Liver (tissue), 9 donors: Measurements from ENCODE around the gene FAM89B. TPM values are rescaled to one million over a fixed set of nuclear protein-coding genes. Genes with fewer than 3 reads are reported as not detected.

ENCODE experiments used
- DNase-seq: peaks from one replicate; pipeline ENCODE4 v3.0.0-alpha.2; 2017; ENCODE audit warnings: low spot score
- H3K27ac ChIP-seq, 2 donors: one replicate each; pipeline ENCODE4 v1.7.0; 2013; ENCODE audit warnings: inconsistent platforms in 2 of 2, low read length in 2 of 2, control low read depth in 1 of 2, low read depth in 1 of 2, mild to moderate bottlenecking in 1 of 2
- H3K27me3 ChIP-seq, 4 donors: one replicate each; pipeline versions ENCODE4 v1.6.1 to v1.7.0; 2013; ENCODE audit warnings: low read length in 3 of 4, inconsistent platforms in 1 of 4, mild to moderate bottlenecking in 1 of 4, moderate library complexity in 1 of 4; ENCODE audit not compliant: control insufficient read depth in 4 of 4, insufficient read depth in 4 of 4
- H3K36me3 ChIP-seq, 4 donors: one replicate each; pipeline versions ENCODE4 v1.6.1 to v1.7.0; 2013; ENCODE audit warnings: low read length in 3 of 4, mild to moderate bottlenecking in 3 of 4, low read depth in 1 of 4, moderate library complexity in 1 of 4; ENCODE audit not compliant: control insufficient read depth in 4 of 4, insufficient read depth in 3 of 4
- H3K4me1 ChIP-seq, 4 donors: one replicate each; pipeline versions ENCODE4 v1.6.1 to v1.7.0; 2013; ENCODE audit warnings: low read length in 3 of 4, mild to moderate bottlenecking in 3 of 4, moderate library complexity in 1 of 4; ENCODE audit not compliant: control insufficient read depth in 4 of 4, insufficient read depth in 4 of 4
- H3K4me3 ChIP-seq, 3 donors: one replicate each; pipeline versions ENCODE4 v1.6.1 to v1.7.0; 2013; ENCODE audit warnings: low read length in 3 of 3, control low read depth in 1 of 3, low read depth in 1 of 3, mild to moderate bottlenecking in 1 of 3
- H3K9ac ChIP-seq, 2 donors: one replicate each; pipeline ENCODE4 v1.7.0; 2013; ENCODE audit warnings: low read length in 2 of 2, mild to moderate bottlenecking in 2 of 2, moderate library complexity in 2 of 2, control low read depth in 1 of 2, low read depth in 1 of 2
- H3K9me3 ChIP-seq, 4 donors: one replicate each; pipeline versions ENCODE4 v1.6.1 to v1.7.0; 2013; ENCODE audit warnings: low read length in 3 of 4; ENCODE audit not compliant: control insufficient read depth in 4 of 4
- FOXA1 ChIP-seq: IDR thresholded peaks from 2 replicates; pipeline ENCODE4 v1.6.1; 2016; ENCODE audit warnings: antibody characterized with exemption
- FOXA2 ChIP-seq: IDR thresholded peaks from 2 replicates; pipeline ENCODE4 v1.6.1; 2016; ENCODE audit warnings: antibody characterized with exemption
- HNF4A ChIP-seq, 2 donors: conservative IDR thresholded peaks; 2 replicates each; pipeline ENCODE4 v1.6.1; 2016; ENCODE audit warnings: antibody characterized with exemption in 2 of 2, mild to moderate bottlenecking in 2 of 2
- HNF4G ChIP-seq: IDR thresholded peaks from 2 replicates; pipeline ENCODE4 v1.6.1; 2016; ENCODE audit warnings: antibody characterized with exemption
- JUND ChIP-seq, 2 donors: IDR thresholded peaks; 2 replicates each; pipeline ENCODE4 v1.6.1; 2016; ENCODE audit warnings: antibody characterized with exemption in 2 of 2
- NR2F2 ChIP-seq: IDR thresholded peaks from 2 replicates; pipeline ENCODE4 v1.6.1; 2016; ENCODE audit warnings: antibody characterized with exemption
- RAD21 ChIP-seq, 2 donors: IDR thresholded peaks; 2 replicates each; pipeline ENCODE4 v1.6.1; 2016; ENCODE audit warnings: antibody characterized with exemption in 2 of 2, mild to moderate bottlenecking in 2 of 2
- TAF1 ChIP-seq: conservative IDR thresholded peaks from 2 replicates; pipeline ENCODE4 v1.6.1; 2016; ENCODE audit warnings: antibody characterized with exemption, mild to moderate bottlenecking
- YY1 ChIP-seq: IDR thresholded peaks from 2 replicates; pipeline ENCODE4 v1.6.1; 2016; ENCODE audit warnings: antibody characterized with exemption, mild to moderate bottlenecking
- WGBS: extraction: QIAGEN DNeasy Blood & Tissue Kit; methylation state at CpG from one replicate; pipeline ENCODE4 v1.1.7; 2013; 5-methylcytosine and 5-hydroxymethylcytosine counted together
- polyA plus RNA-seq, 2 donors: library from polyadenylated mRNA; stranded (reverse) in 1 of 2; unstranded in 1 of 2; fragments of 200-250 nt in 1 of 2; fragments of >200 nt in 1 of 2; fragmentation: Nextera tagmentation in 1 of 2; extraction: Ambion mirVana in 1 of 2; gene quantifications; one replicate each; pipeline versions ENCODE4 v1.2.1 to v1.2.3, GENCODE V29; 2013 to 2015
- total RNA-seq, 2 donors: library from RNA; depleted of rRNA; stranded (reverse); fragments of >200 nt; gene quantifications; one replicate each; pipeline ENCODE4 v1.2.3, GENCODE V29; 2014
- TF ChIP-seq, protein P1 (sequence below): fragments of 150-350 bp; IDR thresholded peaks from 2 replicates; pipeline ENCODE4 v1.5.1; 2017; ENCODE audit warnings: improper control_type of control experiment, low read depth, low read length; ENCODE audit not compliant: missing input control
- donor health status: healthy.
- donor health status: healthy.
- donor health status: healthy.
- donor health status: healthy.
- donor health status: healthy.

Gene FAM89B
- total and polyA plus RNA-seq, 4 donors = 4.7 to 16.7 (median 9.5) TPM

DNA sequence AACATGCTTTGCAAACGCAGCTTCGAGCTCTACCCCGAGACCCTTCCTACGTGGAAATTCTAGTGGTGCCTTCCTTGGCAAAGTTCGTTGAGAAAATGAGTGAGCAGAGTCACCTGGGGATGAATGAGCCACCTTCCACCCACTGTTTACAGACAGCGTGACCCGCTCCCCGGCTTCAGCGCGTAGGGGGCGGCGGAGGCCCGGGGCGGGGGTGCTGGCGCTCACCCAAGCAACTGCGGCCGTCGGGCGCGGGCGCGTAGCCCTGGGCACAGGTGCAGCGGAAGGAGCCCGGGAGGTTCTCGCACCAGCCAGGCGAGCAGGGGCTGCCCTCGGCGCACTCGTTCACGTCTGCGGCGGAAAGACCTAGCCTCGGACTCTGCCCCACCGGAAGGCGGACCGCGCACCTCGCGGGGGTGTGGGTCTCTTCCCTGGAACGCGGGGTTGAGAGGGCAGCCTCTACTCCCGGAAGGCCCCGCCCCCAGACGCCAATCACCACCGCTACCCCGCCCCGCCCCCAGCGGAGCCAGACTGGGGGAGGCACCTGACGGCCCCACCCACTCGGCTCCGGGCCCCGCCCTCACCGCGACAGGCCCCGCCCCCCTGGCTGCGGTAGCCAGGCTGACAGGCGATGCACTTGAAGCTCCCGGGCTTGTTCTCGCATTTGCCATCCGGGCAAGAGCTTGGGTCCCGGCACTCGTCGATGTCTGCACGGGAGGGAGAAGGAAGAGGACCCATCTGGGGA is 25.9 kb upstream of the FAM89B start (continued):
- TF ChIP-seq HNF4G (peak; percentile 93), NR2F2 (peak; percentile 96), JUND (IDR thresholded peaks at IDR 0.05) (no peak)
- TF ChIP-seq, protein P1, sequence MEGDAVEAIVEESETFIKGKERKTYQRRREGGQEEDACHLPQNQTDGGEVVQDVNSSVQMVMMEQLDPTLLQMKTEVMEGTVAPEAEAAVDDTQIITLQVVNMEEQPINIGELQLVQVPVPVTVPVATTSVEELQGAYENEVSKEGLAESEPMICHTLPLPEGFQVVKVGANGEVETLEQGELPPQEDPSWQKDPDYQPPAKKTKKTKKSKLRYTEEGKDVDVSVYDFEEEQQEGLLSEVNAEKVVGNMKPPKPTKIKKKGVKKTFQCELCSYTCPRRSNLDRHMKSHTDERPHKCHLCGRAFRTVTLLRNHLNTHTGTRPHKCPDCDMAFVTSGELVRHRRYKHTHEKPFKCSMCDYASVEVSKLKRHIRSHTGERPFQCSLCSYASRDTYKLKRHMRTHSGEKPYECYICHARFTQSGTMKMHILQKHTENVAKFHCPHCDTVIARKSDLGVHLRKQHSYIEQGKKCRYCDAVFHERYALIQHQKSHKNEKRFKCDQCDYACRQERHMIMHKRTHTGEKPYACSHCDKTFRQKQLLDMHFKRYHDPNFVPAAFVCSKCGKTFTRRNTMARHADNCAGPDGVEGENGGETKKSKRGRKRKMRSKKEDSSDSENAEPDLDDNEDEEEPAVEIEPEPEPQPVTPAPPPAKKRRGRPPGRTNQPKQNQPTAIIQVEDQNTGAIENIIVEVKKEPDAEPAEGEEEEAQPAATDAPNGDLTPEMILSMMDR = no peak

GRCh38 chr11:65547446-65548125 is 24.8 kb upstream of the FAM89B start:
- no peaks in the 10 kb centered on the region for H3K9me3 ChIP-seq
- no peaks in the 10 kb centered on the region for H3K27me3 ChIP-seq
- peaks cover 4 to 45% (median 24%) of the 10 kb centered on the region in 4 donors for H3K4me1 ChIP-seq
- no peak overlapping the region for H3K9ac ChIP-seq
- H3K4me3 ChIP-seq = no peak overlapping the region
- no peak for DNase-seq
- 86% methylated on average over 52 of the region's 52 CpGs for WGBS
- peaks cover 0 to 5% (median under 1%) of the 10 kb centered on the region in 4 donors for H3K36me3 ChIP-seq
- H3K27ac ChIP-seq = no peak overlapping the region
- no peak for TF ChIP-seq NR2F2
- TF ChIP-seq, protein P1 = no peak

DNA sequence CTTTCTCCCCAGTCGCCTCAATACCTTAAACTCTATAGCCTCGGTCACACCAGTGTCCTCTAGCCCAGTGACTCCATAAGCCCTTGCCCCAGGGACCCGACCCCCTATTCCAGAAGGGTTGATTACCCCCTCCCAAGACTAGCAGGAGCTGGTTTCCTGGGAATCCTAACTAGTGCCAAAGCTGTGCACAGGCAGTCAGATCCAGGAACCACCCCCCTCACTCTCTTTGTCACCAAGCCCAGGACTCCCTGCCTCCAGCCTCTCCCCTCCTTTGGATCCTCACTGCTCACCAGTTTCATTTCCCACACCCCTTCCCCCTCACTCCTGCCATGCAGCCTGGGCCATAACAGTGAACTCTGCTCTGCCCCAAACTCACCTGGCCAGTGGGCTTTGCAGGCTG is 23.9 kb upstream of the FAM89B start:
- H3K9me3 ChIP-seq = no peaks in the 10 kb centered on the region
- H3K27me3 ChIP-seq = no peaks in the 10 kb centered on the region
- no peak overlapping the region for H3K27ac ChIP-seq
- H3K9ac ChIP-seq = no peak overlapping the region
- peaks cover 0 to 5% (median 0%) of the 10 kb centered on the region in 4 donors for H3K36me3 ChIP-seq
- peaks cover 4 to 50% (median 25%) of the 10 kb centered on the region in 4 donors for H3K4me1 ChIP-seq
- WGBS = 94% methylated on average over 3 of the region's 3 CpGs
- DNase-seq = no peak
- TF ChIP-seq HNF4A (conservative IDR thresholded peaks at IDR 0.05) = no peak
- no peak for TF ChIP-seq YY1
- TF ChIP-seq JUND (IDR thresholded peaks at IDR 0.05) = no peak
- no peak for TF ChIP-seq TAF1
- no peak for TF ChIP-seq FOXA2
- no peak for TF ChIP-seq RAD21 (IDR thresholded peaks at IDR 0.05)
- TF ChIP-seq, protein P1 = no peak
- no peak for TF ChIP-seq FOXA1
- no peak overlapping the region for H3K4me3 ChIP-seq
